Lower leg skin (tissue), 3 donors: ENCODE data around the gene RDH12.

Source experiments
- CTCF ChIP-seq, 3 donors: fragments of 450-650 bp; IDR thresholded peaks; one replicate each; pipeline ENCODE4 v1.5.1; 2016; ENCODE audit warnings: antibody characterized with exemption in 3 of 3, mild to moderate bottlenecking in 3 of 3, moderate library complexity in 2 of 3
- POLR2A ChIP-seq, 2 donors: fragments of 450-650 bp; IDR thresholded peaks; one replicate each; pipeline ENCODE4 v1.6.1; 2016 to 2017; ENCODE audit warnings: antibody characterized with exemption in 2 of 2, mild to moderate bottlenecking in 1 of 2, moderate library complexity in 1 of 2

- TF ChIP-seq CTCF (IDR thresholded peaks at IDR 0.05) (no peak), POLR2A (IDR thresholded peaks at IDR 0.05) (no peak)
These were observed 63.6 kb downstream of the RDH12 start for GRCh38 chr14:67765192-67765834.
